Neuronal stem cell (in vitro differentiated cells): Measurements from ENCODE around the gene RNF220.

Source experiments
- DNase-seq: peaks from one replicate; pipeline ENCODE4 v3.0.0-alpha.2; 2013; ENCODE audit warnings: low spot score
- H2AFZ ChIP-seq: one replicate; pipeline ENCODE4 v1.6.1; 2013; ENCODE audit warnings: mild to moderate bottlenecking, low read length, inconsistent platforms
- H2AK5ac ChIP-seq: 2 replicates; pipeline ENCODE4 v1.6.1; 2013; ENCODE audit warnings: low read depth, mild to moderate bottlenecking, inconsistent platforms, low read length, moderate library complexity, mixed read lengths
- H2BK120ac ChIP-seq: 2 replicates; pipeline ENCODE4 v1.6.1; 2013; ENCODE audit warnings: low read depth, mild to moderate bottlenecking, inconsistent platforms, low read length, moderate library complexity, mixed read lengths
- H2BK12ac ChIP-seq: one replicate; pipeline ENCODE4 v1.6.1; 2013; ENCODE audit warnings: low read length, inconsistent platforms
- H2BK15ac ChIP-seq: 2 replicates; pipeline ENCODE4 v1.6.1; 2013; ENCODE audit warnings: mild to moderate bottlenecking, low read length, inconsistent platforms, mixed read lengths
- H2BK5ac ChIP-seq: one replicate; pipeline ENCODE4 v1.6.1; 2013; ENCODE audit warnings: inconsistent platforms, mild to moderate bottlenecking, low read length, moderate library complexity
- H3K14ac ChIP-seq: one replicate; pipeline ENCODE4 v1.6.1; 2013; ENCODE audit warnings: low read length, inconsistent platforms
- H3K18ac ChIP-seq: 2 replicates; pipeline ENCODE4 v1.6.1; 2013; ENCODE audit warnings: low read length, inconsistent platforms
- H3K23ac ChIP-seq: 2 replicates; pipeline ENCODE4 v1.6.1; 2013; ENCODE audit warnings: low read depth, mild to moderate bottlenecking, mixed read lengths, low read length, inconsistent platforms; ENCODE audit not compliant: poor library complexity
- H3K27ac ChIP-seq: replicated peaks from 3 replicates; pipeline ENCODE4 v1.5.1; 2013; ENCODE audit warnings: low read length, inconsistent platforms
- H3K27me3 ChIP-seq, 3 experiments: 2 replicates each; pipeline ENCODE4 v1.6.1; 2013; ENCODE audit warnings: low read length in 3 of 3, mild to moderate bottlenecking in 2 of 3, inconsistent platforms in 1 of 3, low read depth in 1 of 3, mixed read lengths in 1 of 3, moderate library complexity in 1 of 3; ENCODE audit not compliant: control insufficient read depth in 3 of 3, insufficient read depth in 3 of 3
- H3K36me3 ChIP-seq, 2 donors: replicated peaks in 1 of 2; 2 replicates each; pipeline ENCODE4 v1.6.1; 2013; ENCODE audit warnings: low read length in 2 of 2; ENCODE audit not compliant: control insufficient read depth in 2 of 2, insufficient read depth in 2 of 2
- H3K4ac ChIP-seq: 2 replicates; pipeline ENCODE4 v1.6.1; 2013; ENCODE audit warnings: inconsistent platforms, mild to moderate bottlenecking, low read length, moderate library complexity
- H3K4me1 ChIP-seq, 2 donors: 1 replicate in 1 of 2; 2 replicates in 1 of 2; pipeline ENCODE4 v1.6.1; 2013; ENCODE audit warnings: low read length in 2 of 2, low read depth in 1 of 2; ENCODE audit not compliant: control insufficient read depth in 2 of 2, insufficient read depth in 1 of 2
- H3K4me2 ChIP-seq: one replicate; pipeline ENCODE4 v1.6.1; 2013; ENCODE audit warnings: mild to moderate bottlenecking, low read length, inconsistent platforms; ENCODE audit not compliant: insufficient read depth, poor library complexity, severe bottlenecking
- H3K4me3 ChIP-seq, 2 donors: 2 replicates each; pipeline ENCODE4 v1.5.1; 2013; ENCODE audit warnings: low read length in 2 of 2, mild to moderate bottlenecking in 2 of 2, inconsistent platforms in 1 of 2, moderate library complexity in 1 of 2
- H3K79me1 ChIP-seq: one replicate; pipeline ENCODE4 v1.6.1; 2013; ENCODE audit warnings: low read depth, mild to moderate bottlenecking, inconsistent platforms, low read length, moderate library complexity
- H3K9ac ChIP-seq: one replicate; pipeline ENCODE4 v1.6.1; 2013; ENCODE audit warnings: mild to moderate bottlenecking, low read depth, low read length, inconsistent platforms; ENCODE audit not compliant: poor library complexity
- H3K9me3 ChIP-seq, 2 donors: replicated peaks in 1 of 2; 2 replicates each; pipeline versions ENCODE3 to v1.6.1; 2013; ENCODE audit warnings: low read length in 2 of 2, mild to moderate bottlenecking in 2 of 2, inconsistent platforms in 1 of 2, low read depth in 1 of 2, mixed read lengths in 1 of 2, moderate library complexity in 1 of 2; ENCODE audit not compliant: control insufficient read depth in 2 of 2, insufficient read depth in 1 of 2
- H4K8ac ChIP-seq: one replicate; pipeline ENCODE4 v1.6.1; 2013; ENCODE audit warnings: low read depth, mild to moderate bottlenecking, inconsistent platforms, low read length, moderate library complexity
- H4K91ac ChIP-seq: one replicate; pipeline ENCODE4 v1.6.1; 2013; ENCODE audit warnings: low read length, low read depth, mild to moderate bottlenecking, inconsistent platforms; ENCODE audit not compliant: poor library complexity
- WGBS, 2 donors: extraction: QIAGEN DNeasy Blood & Tissue Kit; methylation state at CpG; one replicate each; pipeline ENCODE4 v1.1.7; 2013; ENCODE audit warnings: missing lambda C conversion rate in 2 of 2, mixed read lengths in 1 of 2; ENCODE audit not compliant: insufficient read length in 2 of 2, insufficient replicate concordance in 1 of 2; ENCODE audit errors: extremely low coverage in 2 of 2; 5-methylcytosine and 5-hydroxymethylcytosine counted together

The RNF220 gene

DNA sequence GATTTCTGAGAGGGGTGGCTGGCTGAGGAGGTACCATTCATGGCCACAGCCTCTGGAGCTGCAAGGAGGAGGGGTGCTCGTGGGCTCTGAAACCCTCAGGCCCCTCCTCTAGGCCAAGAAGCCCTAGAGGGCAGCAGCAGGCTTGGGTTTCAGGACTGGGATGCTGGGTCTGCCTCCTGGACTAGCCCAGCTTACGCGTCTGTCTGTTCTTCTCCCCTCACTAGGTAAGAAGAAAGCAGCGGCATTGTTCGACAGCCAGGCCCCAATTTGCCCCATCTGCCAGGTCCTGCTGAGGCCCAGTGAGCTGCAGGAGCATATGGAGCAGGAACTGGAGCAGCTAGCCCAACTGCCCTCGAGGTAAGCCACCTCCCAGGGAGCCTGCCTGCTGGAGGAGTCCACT, 208.9 kb downstream of the RNF220 start:
- H4K91ac ChIP-seq, result no peak overlapping the region
- no peak overlapping the region for H2BK12ac ChIP-seq
- H3K36me3 ChIP-seq, result peaks cover 0 to 49% of the 10 kb centered on the region in 2 donors
- no peak overlapping the region for H2AK5ac ChIP-seq
- H3K18ac ChIP-seq, result peak overlapping the region; percentile 51
- H3K14ac ChIP-seq, result no peak overlapping the region
- no peak overlapping the region for H3K27ac ChIP-seq
- H3K4me3 ChIP-seq, result no peak overlapping the region
- H4K8ac ChIP-seq, result no peak overlapping the region
- no peak overlapping the region for H3K4me2 ChIP-seq
- H3K9me3 ChIP-seq, result no peaks in the 10 kb centered on the region
- no peak overlapping the region for H3K23ac ChIP-seq
- no peak overlapping the region for H2BK15ac ChIP-seq
- no peak overlapping the region for H2BK120ac ChIP-seq
- H2BK5ac ChIP-seq, result no peak overlapping the region
- no CpG with 5 or more reads among the region's 6 CpGs for WGBS, 2 donors
- H3K9ac ChIP-seq, result peak overlapping the region; percentile 36
- H3K4me1 ChIP-seq, result peaks cover 3 to 14% of the 10 kb centered on the region in 2 donors
- no peak overlapping the region for H3K4ac ChIP-seq
- H2AFZ ChIP-seq, result no peak overlapping the region
- H3K79me1 ChIP-seq, result no peaks in the 10 kb centered on the region
- no peak for DNase-seq
- H3K27me3 ChIP-seq, result peaks cover 0 to 32% (median 2%) of the 10 kb centered on the region in 3 experiments

DNA sequence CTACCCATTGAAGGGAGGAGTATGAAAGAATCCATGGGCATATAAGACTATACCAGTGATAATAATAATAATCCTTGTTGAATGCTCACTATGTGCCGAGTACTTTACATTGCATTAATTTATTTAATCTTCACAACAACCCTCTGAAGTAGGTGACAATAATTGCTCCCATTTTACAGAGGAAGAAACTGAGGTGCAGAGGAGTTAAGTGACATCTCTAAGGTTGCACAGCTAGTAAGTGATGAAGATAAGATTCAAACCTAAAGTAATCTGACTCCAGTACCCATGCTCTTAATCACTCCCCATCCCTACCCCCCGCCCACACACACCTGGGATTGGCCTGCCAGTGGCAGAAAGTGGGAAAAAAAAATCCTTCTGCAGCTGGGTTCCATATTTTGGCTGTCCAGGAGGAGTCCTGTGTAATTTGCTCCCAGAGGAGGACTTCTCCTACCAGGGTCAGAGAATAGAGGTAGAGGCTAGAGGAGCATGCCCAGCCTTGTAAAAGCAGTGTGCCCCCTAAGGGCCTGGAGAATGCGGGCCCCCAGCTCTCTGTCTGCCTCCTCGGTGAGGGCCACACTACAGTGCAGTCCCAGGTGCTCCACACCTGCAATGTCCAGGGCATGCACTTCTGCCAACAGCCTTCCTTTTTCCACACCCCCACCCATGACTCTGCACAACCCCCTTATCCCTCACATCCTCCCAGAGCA, 211.4 kb downstream of the RNF220 start:
- H3K14ac ChIP-seq, result no peak overlapping the region
- no peaks in the 10 kb centered on the region for H3K9me3 ChIP-seq
- no peak overlapping the region for H3K9ac ChIP-seq
- H2BK15ac ChIP-seq, result no peak overlapping the region
- H2AFZ ChIP-seq, result no peak overlapping the region
- peaks cover 0 to 35% (median 2%) of the 10 kb centered on the region in 3 experiments for H3K27me3 ChIP-seq
- H3K23ac ChIP-seq, result peak overlapping the region; percentile 21
- H2AK5ac ChIP-seq, result no peak overlapping the region
- no peak overlapping the region for H2BK12ac ChIP-seq
- no peak overlapping the region for H4K91ac ChIP-seq
- peak overlapping the region; percentile 45 for H3K4me2 ChIP-seq
- H3K18ac ChIP-seq, result no peak overlapping the region
- peaks cover 1 to 5% of the 10 kb centered on the region in 2 donors for H3K4me1 ChIP-seq
- peak overlapping the region in 1 of 2 donors; percentile 42 for H3K4me3 ChIP-seq
- no peak overlapping the region for H2BK120ac ChIP-seq
- no peak overlapping the region for H3K4ac ChIP-seq
- H3K27ac ChIP-seq, result no peak overlapping the region
- no peak overlapping the region for H4K8ac ChIP-seq
- peaks cover 0 to 50% of the 10 kb centered on the region in 2 donors for H3K36me3 ChIP-seq
- no peaks in the 10 kb centered on the region for H3K79me1 ChIP-seq
- no peak overlapping the region for H2BK5ac ChIP-seq
- no peak for DNase-seq
- no CpG with 5 or more reads among the region's 4 CpGs for WGBS, 2 donors

DNA sequence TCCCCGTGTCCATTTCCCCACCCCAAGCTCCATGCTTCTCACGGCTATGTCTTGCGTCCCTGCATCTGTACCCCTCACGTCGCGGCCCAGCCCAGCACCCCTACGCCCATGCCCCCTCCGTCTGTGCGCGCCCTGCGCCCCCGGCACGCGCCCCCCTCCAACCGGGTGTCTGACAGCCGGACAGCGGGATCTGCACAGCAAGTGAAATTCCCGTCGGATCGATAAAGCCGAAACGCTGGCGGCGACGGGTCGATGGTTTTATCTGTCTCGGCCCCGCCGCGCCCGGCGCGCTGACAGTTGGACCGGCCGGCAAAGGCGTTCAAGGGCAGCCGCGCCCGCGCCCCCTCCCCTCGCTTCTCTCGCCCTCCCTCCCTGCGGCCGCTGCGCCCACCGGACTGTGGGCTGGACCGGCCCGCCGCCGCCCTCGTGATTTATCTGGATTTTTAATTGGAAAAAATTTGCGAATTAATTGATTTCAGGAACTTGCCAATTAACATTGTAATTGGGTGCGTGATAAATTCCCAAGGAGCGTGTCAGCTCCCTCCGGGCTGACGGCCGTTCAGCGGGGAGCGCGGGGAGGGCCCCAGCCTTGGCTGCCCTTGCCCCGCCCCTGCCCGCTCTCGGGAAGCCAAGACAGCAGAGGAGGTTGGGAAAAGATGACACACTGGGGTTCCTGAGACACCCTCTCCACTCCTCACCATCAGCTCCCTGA, 212.1 kb downstream of the RNF220 start:
- peak overlapping the region; percentile 40 for H3K9ac ChIP-seq
- H3K23ac ChIP-seq, result peak overlapping the region; percentile 21
- WGBS, 2 donors, result no CpG with 5 or more reads among the region's 63 CpGs
- no peak overlapping the region for H3K27ac ChIP-seq
- no peak overlapping the region for H4K91ac ChIP-seq
- H3K4ac ChIP-seq, result no peak overlapping the region
- no peak for DNase-seq
- no peak overlapping the region for H2AFZ ChIP-seq
- H2AK5ac ChIP-seq, result no peak overlapping the region
- H2BK15ac ChIP-seq, result no peak overlapping the region
- H3K9me3 ChIP-seq, result no peaks in the 10 kb centered on the region
- H2BK12ac ChIP-seq, result no peak overlapping the region
- H2BK5ac ChIP-seq, result no peak overlapping the region
- no peak overlapping the region for H3K14ac ChIP-seq
- peak overlapping the region; percentile 45 for H3K4me2 ChIP-seq
- no peak overlapping the region for H4K8ac ChIP-seq
- H3K79me1 ChIP-seq, result no peaks in the 10 kb centered on the region
- H3K27me3 ChIP-seq, result peaks cover 0 to 35% (median 2%) of the 10 kb centered on the region in 3 experiments
- H3K36me3 ChIP-seq, result peaks cover 0 to 49% of the 10 kb centered on the region in 2 donors
- peak overlapping the region in 1 of 2 donors; percentile 45 for H3K4me3 ChIP-seq
- H3K4me1 ChIP-seq, result peaks cover 5% of the 10 kb centered on the region in 2 donors
- peak overlapping the region; percentile 21 for H3K18ac ChIP-seq
- no peak overlapping the region for H2BK120ac ChIP-seq

DNA sequence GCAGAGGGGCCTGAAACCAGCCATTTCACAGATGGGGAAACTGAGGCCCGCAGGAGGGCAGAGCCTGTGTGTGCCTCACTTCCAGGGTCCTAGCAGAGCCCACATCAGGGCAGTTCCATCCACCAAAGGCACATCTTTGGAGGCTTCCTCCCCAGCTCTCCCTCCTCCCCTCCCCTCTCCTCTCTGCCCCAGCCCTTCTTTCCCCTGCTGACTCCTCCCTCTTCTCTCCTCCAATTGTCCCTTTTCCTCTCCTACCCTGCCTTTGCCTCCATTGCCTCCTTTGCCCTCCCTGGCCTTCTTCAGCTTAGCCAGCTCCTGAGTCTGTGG, 212.6 kb downstream of the RNF220 start:
- Histone ChIP-seq H4K91ac (no peak overlapping the region), H2AFZ (no peak overlapping the region), H2BK120ac (no peak overlapping the region), H3K27ac (no peak overlapping the region), H3K36me3 (peaks cover 0 to 52% of the 10 kb centered on the region in 2 donors), H4K8ac (no peak overlapping the region), H3K14ac (no peak overlapping the region), H3K9ac (no peak overlapping the region), H2BK12ac (no peak overlapping the region), H3K4me3 (peak overlapping the region in 1 of 2 donors; percentile 45), H3K4ac (no peak overlapping the region), H3K23ac (no peak overlapping the region), H2AK5ac (no peak overlapping the region), H3K4me2 (no peak overlapping the region), H3K18ac (peak overlapping the region; percentile 21), H3K27me3 (peaks cover 0 to 35% (median 2%) of the 10 kb centered on the region in 3 experiments), H2BK15ac (no peak overlapping the region), H3K9me3 (no peaks in the 10 kb centered on the region), H3K79me1 (no peaks in the 10 kb centered on the region), H2BK5ac (no peak overlapping the region), H3K4me1 (peaks cover 5% of the 10 kb centered on the region in 2 donors)
- no peak for DNase-seq
- no CpG with 5 or more reads among the region's 1 CpG for WGBS, 2 donors
